ENCODE measurements around the gene HEATR5B. TPM values are rescaled to one million over a fixed set of nuclear protein-coding genes. Genes with fewer than 3 reads are reported as not detected.

HEATR5B gene
- total RNA-seq, 1 experiment from 2014 or later: 14.5 TPM

DNA sequence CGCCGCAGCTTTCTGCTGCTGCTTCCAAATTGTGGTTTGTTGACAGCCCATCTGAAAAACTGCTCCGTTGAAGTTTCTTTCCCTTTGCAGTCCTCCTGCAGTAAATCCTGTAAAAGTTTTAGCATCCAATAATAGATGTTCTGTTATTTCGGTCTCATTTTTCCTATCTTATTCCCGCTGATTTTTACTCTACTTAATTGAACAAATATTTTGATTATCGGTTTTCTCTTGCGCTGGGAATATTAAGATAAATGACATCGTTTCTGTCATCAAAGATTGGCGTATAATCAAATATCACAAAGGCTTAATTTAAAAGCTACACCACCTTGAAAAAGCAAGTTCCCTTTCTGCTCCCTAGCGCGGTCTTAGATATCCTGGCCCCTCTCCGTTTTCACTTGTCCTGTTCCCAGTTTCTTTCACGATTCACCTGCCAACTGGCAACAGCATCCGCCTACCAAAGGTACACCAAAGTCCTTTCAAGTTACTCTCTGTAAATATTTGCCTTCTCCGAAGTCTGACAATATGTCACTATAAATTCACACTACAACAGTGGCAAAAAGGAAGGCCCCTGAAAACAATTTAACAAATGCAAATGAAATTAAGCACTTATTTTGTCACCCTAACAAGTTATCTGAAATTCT is 116.8 kb downstream of the HEATR5B start:
- Mint-ChIP-seq H3K27me3 (ENCODE audit: insufficient read depth, unreplicated experiment) (no peaks in the 10 kb centered on the region), H3K27ac (ENCODE audit: low read depth, unreplicated experiment) (peak overlapping the region; percentile 83), H3K36me3 (ENCODE audit: insufficient read depth, unreplicated experiment) (no peaks in the 10 kb centered on the region), H3K4me3 (ENCODE audit: unreplicated experiment) (peak overlapping the region; percentile 90), H3K9me3 (ENCODE audit: unreplicated experiment) (no peaks in the 10 kb centered on the region), H3K4me1 (ENCODE audit: insufficient read depth, unreplicated experiment) (peaks cover 34% of the 10 kb centered on the region)
- DNase-seq (ENCODE audit: unreplicated experiment): peak; percentile 8
- ChIA-PET POLR2A (interaction anchor here (0.6 to 3.4 kb wide), 24 partner anchors 10 to 1883 kb away, joined by 3 to 36 read pairs (median 5); partner anchors contain the start of genes GPATCH11 and HEATR5B), CTCF (interaction anchor here (1.1 kb wide), 1 partner anchor 48 kb away, joined by 5 read pairs; no protein-coding TSS in a partner anchor)
- BruUV-seq (replicated peaks): TSS peak; percentile 24
- TF ChIP-seq CTCF (IDR thresholded peaks at IDR 0.05; ENCODE audit: unreplicated experiment): no peak
- intact Hi-C loops (cut with micrococcal nuclease): loop anchor here (2.0 kb wide), 1 partner anchor 37 kb away; no protein-coding TSS in a partner anchor

DNA sequence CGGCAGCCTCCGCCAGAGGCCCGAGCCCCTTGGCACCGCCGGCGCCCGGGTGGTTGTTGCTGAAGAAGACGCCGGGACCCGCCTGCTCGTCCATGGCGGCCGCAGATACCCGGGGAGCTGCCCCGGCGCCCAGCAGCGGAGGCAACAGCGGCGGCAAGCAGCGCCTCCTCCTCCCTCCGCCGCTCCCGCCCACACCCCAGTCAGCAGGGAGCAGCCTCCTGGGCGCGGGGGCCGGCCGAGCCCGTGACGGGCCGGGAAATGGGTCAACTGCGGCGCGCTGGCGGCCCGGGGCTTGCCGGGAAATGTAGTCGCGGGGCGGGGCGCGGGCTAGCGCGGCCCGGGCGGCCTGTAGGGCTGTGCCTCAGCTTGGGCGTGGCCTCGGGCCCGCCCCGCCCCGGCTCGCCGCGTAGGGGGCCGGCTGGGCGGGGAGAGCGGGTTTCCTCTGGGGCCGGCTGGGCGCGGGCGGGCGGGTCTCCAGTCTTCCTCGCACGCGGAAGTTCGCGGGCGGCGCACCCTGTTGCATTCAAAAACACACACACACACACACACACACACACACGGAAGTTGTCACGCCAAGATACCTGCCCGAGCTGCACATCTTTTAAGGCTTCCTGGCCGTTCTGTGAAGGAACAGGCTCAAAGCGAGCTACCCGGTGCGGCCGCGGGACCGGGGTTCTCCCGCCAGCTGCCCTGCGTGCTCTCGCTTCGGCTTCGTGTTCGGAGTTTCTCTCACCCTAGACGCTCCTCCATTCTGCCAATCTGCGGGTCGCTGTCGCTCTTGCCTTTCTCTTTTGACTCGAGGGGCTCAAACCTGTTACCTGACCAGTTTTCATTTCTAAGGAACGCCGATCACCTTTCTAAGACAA is 117.6 kb downstream of the HEATR5B start, which contains the start of gene STRN:
TSS of gene STRN (minus strand) at position 167 of the 866 bp plus-strand sequence. CDS start at position 94, 73 bp downstream.
- H3K4me1 Mint-ChIP-seq (ENCODE audit: insufficient read depth, unreplicated experiment): peaks cover 42% of the 10 kb centered on the region
- BruUV-seq (replicated peaks): no TSS peak
- CTCF ChIA-PET: interaction anchor here (1.1 kb wide), 1 partner anchor 47 kb away, joined by 5 read pairs; no protein-coding TSS in a partner anchor
- no peak for TF ChIP-seq CTCF (IDR thresholded peaks at IDR 0.05; ENCODE audit: unreplicated experiment)
- H3K27ac Mint-ChIP-seq (ENCODE audit: low read depth, unreplicated experiment): peak within 1 kb of the TSS; percentile 90
- H3K4me3 Mint-ChIP-seq (ENCODE audit: unreplicated experiment): peak within 1 kb of the TSS; percentile 90
- H3K36me3 Mint-ChIP-seq (ENCODE audit: insufficient read depth, unreplicated experiment): no peaks in the 10 kb centered on the region
- H3K9me3 Mint-ChIP-seq (ENCODE audit: unreplicated experiment): no peaks in the 10 kb centered on the region
- DNase-seq (ENCODE audit: unreplicated experiment): peak; percentile 95
- H3K27me3 Mint-ChIP-seq (ENCODE audit: insufficient read depth, unreplicated experiment): no peaks in the 10 kb centered on the region
- intact Hi-C loops (cut with micrococcal nuclease): loop anchor here (2.0 kb wide), 1 partner anchor 36 kb away; no protein-coding TSS in a partner anchor
- POLR2A ChIA-PET: interaction anchor here (0.7 to 3.4 kb wide), 24 partner anchors 9 to 611 kb away, joined by 3 to 36 read pairs (median 4); partner anchors contain the start of genes GPATCH11 and HEATR5B

DNA sequence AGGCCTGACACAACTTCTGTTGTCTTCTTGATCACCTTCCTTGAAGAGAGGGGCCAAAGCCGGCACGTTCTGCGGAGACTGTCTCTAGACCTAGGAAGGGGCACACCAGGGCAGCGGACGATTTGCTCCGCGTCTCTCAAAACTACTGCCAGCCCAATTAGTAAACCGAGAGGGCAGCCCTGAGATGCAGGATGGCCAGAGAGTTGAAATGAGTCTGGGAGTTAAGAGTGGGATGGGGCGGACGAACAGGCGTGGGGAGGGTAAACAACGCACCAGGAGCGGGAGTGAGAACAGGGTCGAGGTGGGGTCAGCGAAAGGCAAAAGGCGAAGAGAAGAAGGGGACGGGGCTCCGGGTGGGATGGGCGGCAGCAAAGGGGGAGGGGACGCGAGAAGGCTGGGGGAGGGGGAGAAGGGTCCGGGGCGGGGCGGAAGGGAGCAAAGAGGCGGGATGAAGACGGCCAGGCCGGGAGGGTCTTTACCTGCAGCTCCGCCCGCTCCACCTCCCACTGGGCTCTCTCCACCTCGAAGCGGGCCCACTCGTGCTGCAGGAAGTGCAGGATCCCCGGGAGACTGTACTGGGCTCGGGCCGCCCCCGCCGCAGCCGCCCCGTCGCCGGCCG is 118.3 kb downstream of the HEATR5B start:
- ChIA-PET CTCF (interaction anchor here (0.6 kb wide), 1 partner anchor 624 kb away, joined by 3 read pairs; no protein-coding TSS in a partner anchor), POLR2A (interaction anchor here (0.6 to 3.4 kb wide), 16 partner anchors 9 to 1272 kb away, joined by 3 to 36 read pairs (median 5); no protein-coding TSS in a partner anchor)
- peaks cover 42% of the 10 kb centered on the region for H3K4me1 Mint-ChIP-seq (ENCODE audit: insufficient read depth, unreplicated experiment)
- H3K4me3 Mint-ChIP-seq (ENCODE audit: unreplicated experiment): peak overlapping the region; percentile 90
- peak overlapping the region; percentile 90 for H3K27ac Mint-ChIP-seq (ENCODE audit: low read depth, unreplicated experiment)
- intact Hi-C loops (cut with micrococcal nuclease): loop anchor here (2.0 kb wide), 1 partner anchor 35 kb away; no protein-coding TSS in a partner anchor
- no peak for TF ChIP-seq CTCF (IDR thresholded peaks at IDR 0.05; ENCODE audit: unreplicated experiment)
- BruUV-seq (replicated peaks): no TSS peak
- peak; percentile 31 for DNase-seq (ENCODE audit: unreplicated experiment)
- H3K9me3 Mint-ChIP-seq (ENCODE audit: unreplicated experiment): no peaks in the 10 kb centered on the region
- H3K36me3 Mint-ChIP-seq (ENCODE audit: insufficient read depth, unreplicated experiment): no peaks in the 10 kb centered on the region
- no peaks in the 10 kb centered on the region for H3K27me3 Mint-ChIP-seq (ENCODE audit: insufficient read depth, unreplicated experiment)
